H9 (cell line): ENCODE data around the gene HNF1B. TPM values are rescaled to one million over a fixed set of nuclear protein-coding genes. Genes with fewer than 3 reads are reported as not detected.
A peak's percentile ranks its signal among the peaks of the same experiment; 100 is the strongest.

Experiments
- DNase-seq: peaks from one replicate; pipeline ENCODE4 v3.0.0-alpha.2; 2017
- H2AFZ ChIP-seq: one replicate; pipeline ENCODE4 v1.6.1; 2013; ENCODE audit warnings: mild to moderate bottlenecking, low read length, control low read depth, moderate library complexity
- H2AK5ac ChIP-seq: 2 replicates; pipeline ENCODE4 v1.6.1; 2013; ENCODE audit warnings: low read length, control low read depth, mixed read lengths; ENCODE audit not compliant: insufficient read length
- H2BK120ac ChIP-seq: one replicate; pipeline ENCODE4 v1.6.1; 2013; ENCODE audit warnings: low read depth, mild to moderate bottlenecking, low read length, control low read depth, inconsistent platforms; ENCODE audit not compliant: poor library complexity, severe bottlenecking
- H2BK12ac ChIP-seq: 2 replicates; pipeline ENCODE4 v1.6.1; 2013; ENCODE audit warnings: low read length, control low read depth, mixed read lengths, low read depth; ENCODE audit not compliant: insufficient read length
- H2BK15ac ChIP-seq: 2 replicates; pipeline ENCODE4 v1.6.1; 2013; ENCODE audit warnings: low read depth, low read length, control low read depth
- H2BK20ac ChIP-seq: one replicate; pipeline ENCODE4 v1.6.1; 2013; ENCODE audit warnings: low read depth, mild to moderate bottlenecking, low read length, control low read depth, inconsistent platforms; ENCODE audit not compliant: poor library complexity, severe bottlenecking
- H2BK5ac ChIP-seq: 2 replicates; pipeline ENCODE4 v1.6.1; 2013; ENCODE audit warnings: low read length, control low read depth, mixed read lengths; ENCODE audit not compliant: insufficient read length
- H3K14ac ChIP-seq: 2 replicates; pipeline ENCODE4 v1.6.1; 2013; ENCODE audit warnings: low read length, control low read depth; ENCODE audit not compliant: insufficient read depth
- H3K18ac ChIP-seq: 2 replicates; pipeline ENCODE4 v1.6.1; 2013; ENCODE audit warnings: low read depth, mild to moderate bottlenecking, mixed read lengths, low read length, control low read depth; ENCODE audit not compliant: insufficient read length
- H3K23ac ChIP-seq: 2 replicates; pipeline ENCODE4 v1.6.1; 2013; ENCODE audit warnings: low read length, control low read depth, mixed read lengths, low read depth; ENCODE audit not compliant: insufficient read length
- H3K23me2 ChIP-seq: 2 replicates; pipeline ENCODE4 v1.6.1; 2013; ENCODE audit warnings: low read depth, mild to moderate bottlenecking, mixed read lengths, low read length, control low read depth; ENCODE audit not compliant: insufficient read length, poor library complexity, severe bottlenecking
- H3K27ac ChIP-seq: 2 replicates; pipeline ENCODE4 v1.5.1; 2013; ENCODE audit warnings: low read length, control low read depth, mixed read lengths, low read depth; ENCODE audit not compliant: insufficient read length
- H3K27me3 ChIP-seq: 2 replicates; pipeline ENCODE4 v1.6.1; 2013; ENCODE audit warnings: low read length, control low read depth, inconsistent platforms; ENCODE audit not compliant: insufficient read depth
- H3K4ac ChIP-seq: 2 replicates; pipeline ENCODE4 v1.6.1; 2013; ENCODE audit warnings: low read depth, mild to moderate bottlenecking, control low read depth, inconsistent platforms, low read length, moderate library complexity
- H3K4me1 ChIP-seq: 2 replicates; pipeline ENCODE4 v1.6.1; 2013; ENCODE audit warnings: low read length, control low read depth, inconsistent platforms; ENCODE audit not compliant: insufficient read depth
- H3K4me2 ChIP-seq: 2 replicates; pipeline ENCODE4 v1.6.1; 2013; ENCODE audit warnings: low read length, control low read depth, mixed read lengths; ENCODE audit not compliant: insufficient read length, insufficient read depth
- H3K56ac ChIP-seq: 2 replicates; pipeline ENCODE4 v1.6.1; 2013; ENCODE audit warnings: low read depth, mild to moderate bottlenecking, mixed read lengths, low read length, control low read depth; ENCODE audit not compliant: insufficient read length
- H3K79me1 ChIP-seq: 2 replicates; pipeline ENCODE4 v1.6.1; 2013; ENCODE audit warnings: low read depth, mild to moderate bottlenecking, moderate library complexity, low read length, control low read depth, inconsistent platforms; ENCODE audit not compliant: insufficient read depth, poor library complexity, severe bottlenecking
- H3K79me2 ChIP-seq: 2 replicates; pipeline ENCODE4 v1.6.1; 2013; ENCODE audit warnings: low read length, control low read depth, inconsistent platforms; ENCODE audit not compliant: insufficient read depth
- H3K9ac ChIP-seq: 2 replicates; pipeline ENCODE4 v1.6.1; 2013; ENCODE audit warnings: low read length, control low read depth, mixed read lengths; ENCODE audit not compliant: insufficient read length; ENCODE audit errors: extremely low read depth
- H3K9me3 ChIP-seq: one replicate; pipeline ENCODE4 v1.6.1; 2013; ENCODE audit warnings: low read depth, low read length, inconsistent platforms; ENCODE audit not compliant: control insufficient read depth
- H3T11ph ChIP-seq: one replicate; pipeline ENCODE4 v1.6.1; 2013; ENCODE audit warnings: mild to moderate bottlenecking, low read length, control low read depth, inconsistent platforms
- H4K20me1 ChIP-seq: one replicate; pipeline ENCODE4 v1.6.1; 2013; ENCODE audit not compliant: control insufficient read depth, insufficient read length, insufficient read depth
- H4K5ac ChIP-seq: 2 replicates; pipeline ENCODE4 v1.6.1; 2013; ENCODE audit warnings: low read depth, mild to moderate bottlenecking, mixed read lengths, low read length, control low read depth; ENCODE audit not compliant: insufficient read length
- H4K8ac ChIP-seq: replicated peaks from 2 replicates; pipeline ENCODE4 v1.6.1; 2013; ENCODE audit warnings: low read length, control low read depth, mixed read lengths, low read depth; ENCODE audit not compliant: insufficient read length
- H4K91ac ChIP-seq: 2 replicates; pipeline ENCODE4 v1.6.1; 2013; ENCODE audit warnings: low read depth, mild to moderate bottlenecking, moderate library complexity, mixed read lengths, low read length, control low read depth; ENCODE audit not compliant: insufficient read length
- H3K27ac Mint-ChIP-seq, 3 experiments: 2 replicates in 2 of 3; 3 replicates in 1 of 3; pipeline ENCODE4 v1.8.0; 2020 to 2021; ENCODE audit warnings: mixed read lengths in 3 of 3, mild to moderate bottlenecking in 1 of 3, moderate library complexity in 1 of 3
- H3K27me3 Mint-ChIP-seq: 2 replicates; pipeline ENCODE4 v1.8.0; 2021; ENCODE audit warnings: low read depth, mild to moderate bottlenecking, moderate library complexity, mixed read lengths
- H3K36me3 Mint-ChIP-seq, 3 experiments: 2 replicates in 2 of 3; 3 replicates in 1 of 3; pipeline ENCODE4 v1.8.0; 2020 to 2021; ENCODE audit warnings: low read depth in 3 of 3, mixed read lengths in 3 of 3; ENCODE audit not compliant: insufficient read depth in 1 of 3
- H3K4me1 Mint-ChIP-seq, 2 experiments: 2 replicates each; pipeline ENCODE4 v1.8.0; 2020; ENCODE audit warnings: mixed read lengths in 2 of 2
- H3K4me3 Mint-ChIP-seq, 2 experiments: 2 replicates in 1 of 2; 3 replicates in 1 of 2; pipeline ENCODE4 v1.8.0; 2020 to 2021; ENCODE audit warnings: mild to moderate bottlenecking in 2 of 2, mixed read lengths in 2 of 2, moderate library complexity in 1 of 2
- H3K9me3 Mint-ChIP-seq, 2 experiments: 2 replicates in 1 of 2; 3 replicates in 1 of 2; pipeline ENCODE4 v1.8.0; 2020; ENCODE audit warnings: mild to moderate bottlenecking in 2 of 2, mixed read lengths in 2 of 2, moderate library complexity in 1 of 2
- CTCF ChIP-seq: fragments of 200-600 bp; sonication (generic); conservative IDR thresholded peaks from 3 replicates; pipeline ENCODE4 v1.8.0; 2021; ENCODE audit warnings: antibody characterized with exemption, mild to moderate bottlenecking
- WGBS: extraction: QIAGEN DNeasy Blood & Tissue Kit; methylation state at CpG from one replicate; pipeline ENCODE4 v1.1.7; 2013; ENCODE audit warnings: missing lambda C conversion rate, low lambda C conversion rate, mixed read lengths; ENCODE audit not compliant: insufficient read length; ENCODE audit errors: extremely low coverage; 5-methylcytosine and 5-hydroxymethylcytosine counted together
- total RNA-seq: library from RNA; stranded (reverse); gene quantifications from 2 replicates; pipeline ENCODE4 v1.2.1, GENCODE V29; 2021

HNF1B gene
- total RNA-seq, 1 experiment from 2014 or later = not detected

- Mint-ChIP-seq H3K9me3 (no peaks in the 10 kb centered on the region), H3K4me1 (peaks cover 15 to 17% of the 10 kb centered on the region in 2 experiments), H3K27me3 (peaks cover 16% of the 10 kb centered on the region), H3K4me3 (no peak overlapping the region), H3K36me3 (no peaks in the 10 kb centered on the region), H3K27ac (peak overlapping the region in 1 of 3 experiments; percentile 70; a peak in 2 of 7 replicates)
- Histone ChIP-seq H3K23me2 (no peaks in the 10 kb centered on the region), H3K23ac (no peak overlapping the region), H3K4ac (no peak overlapping the region), H2BK120ac (no peak overlapping the region), H3K4me1 (no peaks in the 10 kb centered on the region), H2AK5ac (no peak overlapping the region), H3K9ac (no peak overlapping the region), H3K56ac (no peak overlapping the region), H4K20me1 (no peaks in the 10 kb centered on the region), H3K79me1 (no peaks in the 10 kb centered on the region), H2BK12ac (no peak overlapping the region), H4K91ac (no peak overlapping the region), H3K9me3 (no peaks in the 10 kb centered on the region), H2BK5ac (no peak overlapping the region), H3K79me2 (no peaks in the 10 kb centered on the region), H2BK15ac (no peak overlapping the region), H3T11ph (no peak overlapping the region), H3K27ac (no peak overlapping the region), H2AFZ (no peak overlapping the region), H3K27me3 (no peaks in the 10 kb centered on the region), H3K14ac (no peak overlapping the region), H4K5ac (no peak overlapping the region), H2BK20ac (no peak overlapping the region), H3K18ac (no peak overlapping the region), H4K8ac (no peak overlapping the region), H3K4me2 (no peak overlapping the region)
- no peak for TF ChIP-seq CTCF
- no peak for DNase-seq
- no CpG with 5 or more reads among the region's 8 CpGs for WGBS
Measured at GRCh38 chr17:37708616-37709212, 36.1 kb downstream of the HNF1B start.
